Activated CD8-positive, alpha-beta memory T cell treated with anti-CD3 and anti-CD28 coated beads for 48 hours (primary cell): ENCODE data around the gene ZNF541.
"Not testable (repeated sequence)": the region's sequence is repeated elsewhere in the genome, so short reads cannot be mapped to it uniquely, and the experiment has no call there.

Experiments
- DNase-seq, 3 experiments: peaks; one replicate each; pipeline ENCODE4 v3.0.0-alpha.2; 2020; ENCODE audit warnings: low read depth in 2 of 3, low spot score in 2 of 3

The ZNF541 gene

GRCh38 chr19:47601180-47601904 lies 28.4 kb upstream of the ZNF541 start:
- no peak for DNase-seq

GRCh38 chr19:47600246-47601179 lies 27.6 kb upstream of the ZNF541 start:
- peak; percentile 93 to 99 (median 96) for DNase-seq

- not testable (repeated sequence) for DNase-seq
Measured at GRCh38 chr19:47599671-47600245, 26.8 kb upstream of the ZNF541 start.

GRCh38 chr19:47598407-47599349 lies 25.7 kb upstream of the ZNF541 start:
- DNase-seq: no peak

GRCh38 chr19:47595944-47596343 lies 23.0 kb upstream of the ZNF541 start:
- DNase-seq: no peak

GRCh38 chr19:47593860-47594259 lies 20.9 kb upstream of the ZNF541 start:
- no peak for DNase-seq

GRCh38 chr19:47589824-47590223 lies 16.9 kb upstream of the ZNF541 start:
- DNase-seq: no peak

- DNase-seq: no peak
Measured at GRCh38 chr19:47587295-47587694, 14.3 kb upstream of the ZNF541 start.

GRCh38 chr19:47583161-47583560 lies 10.2 kb upstream of the ZNF541 start:
- DNase-seq: not testable (repeated sequence)

GRCh38 chr19:47582320-47582909 lies 9.5 kb upstream of the ZNF541 start:
- no peak for DNase-seq

- no peak for DNase-seq
Measured at GRCh38 chr19:47581605-47582319, 8.8 kb upstream of the ZNF541 start.

GRCh38 chr19:47580397-47580796 lies 7.4 kb upstream of the ZNF541 start:
- DNase-seq: no peak

GRCh38 chr19:47572635-47573034 lies 313 bp downstream of the ZNF541 start:
- no peak for DNase-seq

- no peak for DNase-seq
Measured at GRCh38 chr19:47569331-47569730, 3.6 kb downstream of the ZNF541 start.

GRCh38 chr19:47564081-47564480 lies 8.9 kb downstream of the ZNF541 start:
- DNase-seq: no peak

- no peak for DNase-seq
Measured at GRCh38 chr19:47561440-47562057, 11.4 kb downstream of the ZNF541 start.

- no peak for DNase-seq
Measured at GRCh38 chr19:47560999-47561398, 11.9 kb downstream of the ZNF541 start.

GRCh38 chr19:47550129-47550528 lies 22.8 kb downstream of the ZNF541 start:
- DNase-seq: no peak

- no peak for DNase-seq
Measured at GRCh38 chr19:47549261-47549862, 23.6 kb downstream of the ZNF541 start.
